ENCODE measurements around the gene CNTRL. TPM values are rescaled to one million over a fixed set of nuclear protein-coding genes. Genes with fewer than 3 reads are reported as not detected.

CNTRL gene
- total RNA-seq, 1 donor from 2014 or later = 23.3 TPM

GRCh38 chr9:121204121-121204520 lies 129.4 kb downstream of the CNTRL start:
- TF ChIP-seq CTCF (IDR thresholded peaks at IDR 0.05; ENCODE audit: unreplicated experiment) = no peak
- H3K27ac Mint-ChIP-seq = no peak overlapping the region
- H3K36me3 Mint-ChIP-seq = no peaks in the 10 kb centered on the region
- peaks cover 1% of the 10 kb centered on the region for H3K27me3 Mint-ChIP-seq (ENCODE audit: low read depth)
- no peak for DNase-seq (ENCODE audit: low spot score in 2 of 2, unreplicated experiment in 2 of 2)
- H3K4me3 Mint-ChIP-seq = no peak overlapping the region
- no peaks in the 10 kb centered on the region for H3K9me3 Mint-ChIP-seq
- H3K4me1 Mint-ChIP-seq = peaks cover 23% of the 10 kb centered on the region

GRCh38 chr9:121204611-121205010 lies 129.9 kb downstream of the CNTRL start:
- no peak overlapping the region for H3K4me3 Mint-ChIP-seq
- no peaks in the 10 kb centered on the region for H3K36me3 Mint-ChIP-seq
- no peaks in the 10 kb centered on the region for H3K9me3 Mint-ChIP-seq
- H3K27ac Mint-ChIP-seq = no peak overlapping the region
- TF ChIP-seq CTCF (IDR thresholded peaks at IDR 0.05; ENCODE audit: unreplicated experiment) = no peak
- no peak for DNase-seq (ENCODE audit: low spot score in 2 of 2, unreplicated experiment in 2 of 2)
- H3K4me1 Mint-ChIP-seq = peaks cover 18% of the 10 kb centered on the region
- peaks cover 1% of the 10 kb centered on the region for H3K27me3 Mint-ChIP-seq (ENCODE audit: low read depth)

- H3K4me3 Mint-ChIP-seq = no peak overlapping the region
- H3K4me1 Mint-ChIP-seq = peaks cover 7% of the 10 kb centered on the region
- no peaks in the 10 kb centered on the region for H3K9me3 Mint-ChIP-seq
- peaks cover 1% of the 10 kb centered on the region for H3K27me3 Mint-ChIP-seq (ENCODE audit: low read depth)
- no peaks in the 10 kb centered on the region for H3K36me3 Mint-ChIP-seq
- no peak for TF ChIP-seq CTCF (IDR thresholded peaks at IDR 0.05; ENCODE audit: unreplicated experiment)
- DNase-seq (ENCODE audit: low spot score in 2 of 2, unreplicated experiment in 2 of 2) = no peak
- no peak overlapping the region for H3K27ac Mint-ChIP-seq
Observed at GRCh38 chr9:121206516-121207370, 132.0 kb downstream of the CNTRL start.

- peaks cover under 1% of the 10 kb centered on the region for H3K4me1 Mint-ChIP-seq
- DNase-seq (ENCODE audit: low spot score in 2 of 2, unreplicated experiment in 2 of 2) = no peak
- H3K27ac Mint-ChIP-seq = no peak overlapping the region
- no peaks in the 10 kb centered on the region for H3K36me3 Mint-ChIP-seq
- no peak overlapping the region for H3K4me3 Mint-ChIP-seq
- TF ChIP-seq CTCF (IDR thresholded peaks at IDR 0.05; ENCODE audit: unreplicated experiment) = no peak
- no peaks in the 10 kb centered on the region for H3K9me3 Mint-ChIP-seq
- H3K27me3 Mint-ChIP-seq (ENCODE audit: low read depth) = peaks cover 1% of the 10 kb centered on the region
Observed at GRCh38 chr9:121207371-121207940, 132.7 kb downstream of the CNTRL start.

- H3K4me3 Mint-ChIP-seq = no peak overlapping the region
- DNase-seq (ENCODE audit: low spot score in 2 of 2, unreplicated experiment in 2 of 2) = no peak
- H3K4me1 Mint-ChIP-seq = no peaks in the 10 kb centered on the region
- no peaks in the 10 kb centered on the region for H3K36me3 Mint-ChIP-seq
- no peak for TF ChIP-seq CTCF (IDR thresholded peaks at IDR 0.05; ENCODE audit: unreplicated experiment)
- peaks cover 1% of the 10 kb centered on the region for H3K27me3 Mint-ChIP-seq (ENCODE audit: low read depth)
- no peak overlapping the region for H3K27ac Mint-ChIP-seq
- H3K9me3 Mint-ChIP-seq = no peaks in the 10 kb centered on the region
Observed at GRCh38 chr9:121210536-121210935, 135.8 kb downstream of the CNTRL start.
